Kidney (tissue), 14 donors: ENCODE measurements around the gene ESR2. TPM values are rescaled to one million over a fixed set of nuclear protein-coding genes. Genes with fewer than 3 reads are reported as not detected.

Experiments
- DNase-seq, 5 donors: peaks; one replicate each; pipeline ENCODE4 v3.0.0-alpha.2; 2013 to 2020
- FAIRE-seq: peaks from 2 replicates; lab custom pipeline; 2012; peaks lifted over from hg19 to GRCh38; lab: Jason Lieb, UNC
- H3K27ac ChIP-seq, 2 donors: one replicate each; pipeline ENCODE4 v1.7.0; 2013; ENCODE audit warnings: low read depth in 2 of 2, low read length in 2 of 2, inconsistent platforms in 1 of 2
- H3K27me3 ChIP-seq: one replicate; pipeline ENCODE4 v1.7.1; 2013; ENCODE audit warnings: low read length, inconsistent platforms; ENCODE audit not compliant: control insufficient read depth, insufficient read depth
- H3K36me3 ChIP-seq, 3 donors: one replicate each; pipeline versions ENCODE4 v1.7.0 to v1.7.1; 2013; ENCODE audit warnings: low read length in 3 of 3, control low read depth in 1 of 3, inconsistent platforms in 1 of 3; ENCODE audit not compliant: insufficient read depth in 3 of 3, control insufficient read depth in 2 of 3
- H3K4me1 ChIP-seq, 3 donors: one replicate each; pipeline versions ENCODE4 v1.7.0 to v1.7.1; 2013; ENCODE audit warnings: low read length in 3 of 3, inconsistent platforms in 1 of 3, low read depth in 1 of 3; ENCODE audit not compliant: control insufficient read depth in 2 of 3, insufficient read depth in 2 of 3
- H3K4me3 ChIP-seq, 3 donors: one replicate each; pipeline versions ENCODE4 v1.7.0 to v1.8.1; 2013; ENCODE audit warnings: low read length in 3 of 3, control low read depth in 1 of 3, inconsistent platforms in 1 of 3
- H3K9ac ChIP-seq, 3 donors: one replicate each; pipeline versions ENCODE4 v1.7.0 to v1.7.1; 2013; ENCODE audit warnings: low read length in 3 of 3, control low read depth in 1 of 3, inconsistent platforms in 1 of 3
- H3K9me3 ChIP-seq, 3 donors: one replicate each; pipeline versions ENCODE4 v1.7.0 to v1.7.1; 2013; ENCODE audit warnings: low read length in 3 of 3, control low read depth in 1 of 3, inconsistent platforms in 1 of 3; ENCODE audit not compliant: control insufficient read depth in 2 of 3, insufficient read depth in 1 of 3
- CTCF ChIP-seq: IDR thresholded peaks from 3 replicates; pipeline ENCODE4 v1.5.1; 2012; ENCODE audit warnings: mild to moderate bottlenecking, moderate library complexity, borderline replicate concordance; ENCODE audit not compliant: insufficient read depth; ENCODE audit errors: extremely low read depth
- intact Hi-C: fragments of 100-400 bp; cut with DNase I; formaldehyde crosslinking; loops from one replicate; pipeline ENCODE4 v1.11.1; 2022
- polyA plus RNA-seq: library from polyadenylated mRNA; stranded (reverse); fragments of 350-450 nt; fragmentation: Illumina TruSeq; extraction: RNeasy Lipid Tissue Mini Kit (QIAGEN cat#74804); gene quantifications from one replicate; pipeline ENCODE4 v1.2.3, GENCODE V29; 2014; ENCODE audit warnings: low read depth, low replicate concordance; ENCODE audit not compliant: insufficient read depth
- total RNA-seq: library from RNA; stranded (reverse); fragmentation: NEBNext Ultra II Directional; extraction: Animal tissue kit (Norgen Biotek cat#: 25700); gene quantifications from one replicate; pipeline ENCODE4 v1.2.1, GENCODE V29; 2021
- donor health status: control.
- donor health status: control.
- donor health status: control.
- donor health status: control.
- donor health status: control.
- donor health status: DM: yes; HTN: yes; CAD: no.
- donor health status: Normal renal cell carcinoma (clear cell type).

The ESR2 gene
- total and polyA plus RNA-seq, 2 donors from 2014 or later: 2.5 TPM; not detected in 1

- Histone ChIP-seq H3K4me3 (no peak overlapping the region), H3K36me3 (peaks cover 8 to 88% (median 71%) of the 10 kb centered on the region in 3 donors), H3K27ac (peak overlapping the region; percentile 10 to 74), H3K9me3 (no peaks in the 10 kb centered on the region), H3K4me1 (peaks cover 0 to 8% (median 2%) of the 10 kb centered on the region in 3 donors), H3K27me3 (no peaks in the 10 kb centered on the region), H3K9ac (peak overlapping the region in 1 of 3 donors; percentile 2)
- no peak for FAIRE-seq
- no peak for TF ChIP-seq CTCF
- intact Hi-C loops: no loop called here
- peak in 1 of 5 donors; percentile 56 for DNase-seq
Observed at GRCh38 chr14:64218344-64219240, 75.6 kb downstream of the ESR2 start.

- Histone ChIP-seq H3K9me3 (no peaks in the 10 kb centered on the region), H3K4me1 (peaks cover 0 to 8% (median 2%) of the 10 kb centered on the region in 3 donors), H3K27ac (peak overlapping the region; percentile 10 to 74), H3K4me3 (no peak overlapping the region), H3K9ac (no peak overlapping the region), H3K27me3 (no peaks in the 10 kb centered on the region), H3K36me3 (peaks cover 4 to 88% (median 68%) of the 10 kb centered on the region in 3 donors)
- DNase-seq: no peak
- intact Hi-C loops: no loop called here
- TF ChIP-seq CTCF: no peak
- FAIRE-seq: no peak
Observed at GRCh38 chr14:64217834-64218233, 76.3 kb downstream of the ESR2 start.

GRCh38 chr14:64217308-64217707 is 76.9 kb downstream of the ESR2 start:
- Histone ChIP-seq H3K4me1 (peaks cover 0 to 8% (median 2%) of the 10 kb centered on the region in 3 donors), H3K27me3 (no peaks in the 10 kb centered on the region), H3K36me3 (peaks cover 4 to 92% (median 69%) of the 10 kb centered on the region in 3 donors), H3K9me3 (no peaks in the 10 kb centered on the region), H3K4me3 (no peak overlapping the region), H3K27ac (peak overlapping the region in 1 of 2 donors; percentile 8), H3K9ac (no peak overlapping the region)
- no peak for TF ChIP-seq CTCF
- intact Hi-C loops: no loop called here
- FAIRE-seq: no peak
- DNase-seq: no peak
